ENCODE data around the gene TMEM217. TPM values are rescaled to one million over a fixed set of nuclear protein-coding genes. Genes with fewer than 3 reads are reported as not detected.

Gene TMEM217
- total and polyA plus RNA-seq, 2 of the 4 experiments (the other 2 are of a cell fraction) = 1.4 to 3.5 TPM

DNA sequence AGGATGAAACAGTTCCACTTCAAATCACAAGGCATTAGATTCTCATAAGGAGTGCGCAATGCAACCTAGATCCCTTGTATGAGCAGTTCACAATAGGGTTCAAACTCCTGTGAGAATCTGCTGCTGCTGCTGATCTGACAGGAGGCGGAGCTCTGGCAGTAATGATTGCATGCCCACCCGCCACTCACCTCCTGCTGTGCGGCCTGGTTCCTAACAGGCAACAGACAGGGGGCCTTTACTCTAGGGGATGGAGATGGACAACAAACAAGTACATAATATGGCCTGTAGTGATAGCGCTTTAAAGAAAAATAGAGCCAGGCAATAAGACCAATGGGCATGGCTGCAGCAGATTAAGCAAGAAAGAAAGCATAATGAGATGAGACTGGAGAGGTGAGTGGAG is 3.1 kb downstream of the TMEM217 start:
- Histone ChIP-seq H2AFZ (replicated peaks; ENCODE audit: low read length, poor library complexity) (no peak overlapping the region), H3K4ac (ENCODE audit: low read depth, low read length) (no peak overlapping the region), H3K36me3 (ENCODE audit: control insufficient read depth, insufficient read depth, low read length) (no peaks in the 10 kb centered on the region), H3K4me1 (ENCODE audit: control insufficient read depth, insufficient read depth, low read length) (peaks cover 4% of the 10 kb centered on the region), H3K9me1 (ENCODE audit: insufficient read depth, low read length) (no peaks in the 10 kb centered on the region), H2AK9ac (replicated peaks; ENCODE audit: low read depth, low read length, poor library complexity) (no peak overlapping the region), H3K4me2 (ENCODE audit: low read depth, low read length) (no peak overlapping the region), H2BK5ac (ENCODE audit: low read depth, low read length, poor library complexity, severe bottlenecking) (no peak overlapping the region), H3K14ac (replicated peaks; ENCODE audit: low read depth, low read length) (no peak overlapping the region), H3K9me3 (ENCODE audit: control insufficient read depth, insufficient read depth, low read length) (peaks cover 7% of the 10 kb centered on the region; the same call in 1 of the 2 replicates), H2BK120ac (ENCODE audit: low read depth, low read length) (no peak overlapping the region), H4K8ac (ENCODE audit: low read depth in 2 of 2, low read length in 2 of 2) (no peak overlapping the region), H3K18ac (ENCODE audit: low read depth, low read length) (no peak overlapping the region), H3K27ac (ENCODE audit: insufficient read depth, low read length) (no peak overlapping the region), H2BK20ac (ENCODE audit: low read depth, low read length) (no peak overlapping the region), H3K23ac (ENCODE audit: low read depth, low read length) (no peak overlapping the region), H3K79me1 (ENCODE audit: low read depth in 1 of 2, low read length in 2 of 2) (peaks cover 15 to 25% of the 10 kb centered on the region in 2 experiments), H3K4me3 (ENCODE audit: insufficient read depth, low read depth, low read length) (no peak overlapping the region), H2AK5ac (ENCODE audit: low read depth, low read length) (no peak overlapping the region), H3K56ac (ENCODE audit: extremely low read depth, insufficient read depth, low read length) (no peak overlapping the region), H2BK15ac (ENCODE audit: low read depth, low read length) (no peak overlapping the region), H4K20me1 (ENCODE audit: insufficient read depth, low read length) (no peaks in the 10 kb centered on the region), H3K9ac (ENCODE audit: low read depth, low read length) (no peak overlapping the region), H3K27me3 (ENCODE audit: control insufficient read depth, insufficient read depth, low read length) (no peaks in the 10 kb centered on the region), H4K91ac (ENCODE audit: insufficient read depth, low read depth, low read length) (no peak overlapping the region), H4K5ac (ENCODE audit: low read depth, low read length) (no peak overlapping the region)
- ChIA-PET POLR2A (ENCODE audit: unreplicated experiment) (interaction anchor here (1.0 kb wide), 1 partner anchor 12 kb away, joined by 3 read pairs; no protein-coding TSS in a partner anchor), CTCF (no interaction called here)
- DNase-seq = no peak
- ATAC-seq (ENCODE audit: low read depth) = no peak
- intact Hi-C loops (cut with micrococcal nuclease) (no loop called here), dilution Hi-C loops (cut with HindIII; ENCODE audit: low sequenced_read_pairs, unreplicated experiment) (no loop called here), in situ Hi-C loops (cut with MboI; ENCODE audit: low sequenced_read_pairs) (no loop called here)
- TF ChIP-seq MAFK (IDR thresholded peaks at IDR 0.05; ENCODE audit: low read depth, low read length) (no peak), MXI1 (IDR thresholded peaks at IDR 0.05; ENCODE audit: borderline replicate concordance, low read depth, low read length) (no peak), CEBPB (IDR thresholded peaks at IDR 0.05; ENCODE audit: low read depth, low read length) (no peak), CHD1 (IDR thresholded peaks at IDR 0.05; ENCODE audit: low read depth, low read length) (no peak), ELK1 (IDR thresholded peaks at IDR 0.05; ENCODE audit: borderline replicate concordance, low read depth, low read length) (no peak), NFE2L2 (IDR thresholded peaks at IDR 0.05; ENCODE audit: low read depth, low read length) (no peak), USF2 (IDR thresholded peaks at IDR 0.05; ENCODE audit: low read depth, low read length) (no peak), SMC3 (IDR thresholded peaks at IDR 0.05; ENCODE audit: low read depth, low read length) (no peak), RCOR1 (IDR thresholded peaks at IDR 0.05; ENCODE audit: insufficient replicate concordance, low read length) (no peak), CTCF (conservative IDR thresholded peaks at IDR 0.05; ENCODE audit: low read depth, low read length) (no peak), MAZ (IDR thresholded peaks at IDR 0.05; ENCODE audit: borderline replicate concordance, low read depth, low read length) (no peak), POLR2A (IDR thresholded peaks at IDR 0.05; ENCODE audit: low read depth, low read length) (no peak), FOS (IDR thresholded peaks at IDR 0.05; ENCODE audit: low read depth, low read length) (no peak), BHLHE40 (IDR thresholded peaks at IDR 0.05; ENCODE audit: low read depth, low read length) (no peak), RFX5 (IDR thresholded peaks at IDR 0.05; ENCODE audit: low read depth, low read length) (no peak), RAD21 (IDR thresholded peaks at IDR 0.05; ENCODE audit: low read length) (no peak)
- 100% methylated on average over 1 of the region's 5 CpGs; no CpG with 5 or more reads in 1 of the 2 experiments for WGBS, 2 experiments (ENCODE audit: extremely low coverage in 2 of 2, insufficient read length in 1 of 2)
- BruUV-seq (replicated peaks) = no TSS peak

Measured in IMR-90 (cell line).